ENCODE measurements around the gene NAT16. TPM values are rescaled to one million over a fixed set of nuclear protein-coding genes. Genes with fewer than 3 reads are reported as not detected.
"Not testable (repeated sequence)": the region's sequence is repeated elsewhere in the genome, so short reads cannot be mapped to it uniquely, and the experiment has no call there.

NAT16 gene
- total RNA-seq, 2 experiments from 2014 or later = not detected

DNA sequence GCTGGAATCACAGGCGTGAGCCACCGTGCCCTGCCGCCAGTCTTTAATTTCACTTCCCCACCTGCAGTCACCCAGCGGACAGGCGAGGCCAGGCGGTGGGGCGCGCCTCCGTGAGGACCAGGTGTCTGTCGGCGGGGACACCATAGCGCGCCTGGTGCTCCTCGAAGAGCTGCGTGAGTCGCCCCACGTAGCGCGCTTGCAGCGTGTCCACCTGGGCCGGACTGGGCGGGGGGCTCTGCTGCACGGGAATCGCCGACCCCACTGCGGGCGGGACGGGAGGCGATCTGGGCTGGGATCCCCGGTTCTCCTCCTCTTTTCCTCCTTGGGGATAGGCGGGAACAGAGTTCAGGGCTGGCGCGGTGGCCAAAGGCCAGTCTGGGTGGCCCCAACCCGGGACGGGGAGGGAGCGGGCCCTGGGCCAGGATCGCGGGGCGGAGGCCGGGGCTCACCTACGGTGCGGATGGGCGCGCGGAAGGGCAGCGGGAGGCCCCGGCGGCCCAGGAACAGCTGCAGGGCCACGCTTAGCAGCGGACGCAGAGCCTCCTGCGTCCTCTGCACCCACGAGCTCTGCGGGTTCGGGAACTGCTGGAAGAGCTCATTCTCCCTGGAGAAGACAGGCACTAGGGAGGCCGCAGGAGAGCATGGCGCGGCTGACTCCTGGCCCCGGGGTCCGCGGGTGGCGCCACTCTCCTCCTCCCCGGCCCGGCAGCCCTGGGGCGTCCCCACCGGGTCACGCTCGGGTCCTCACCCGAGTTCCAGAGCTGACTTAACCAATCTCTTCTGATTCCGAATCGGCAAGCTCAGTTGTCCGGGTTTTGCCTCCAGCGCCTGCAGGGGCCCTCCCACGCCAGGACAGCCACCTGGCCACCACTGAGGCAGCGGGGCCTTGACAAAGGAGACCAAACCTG lies 21.9 kb upstream of the NAT16 start:
- Mint-ChIP-seq H3K36me3 (peaks cover 6% of the 10 kb centered on the region), H3K9me3 (no peaks in the 10 kb centered on the region), H3K27me3 (peaks cover 18% of the 10 kb centered on the region), H3K4me3 (no peak overlapping the region), H3K27ac (no peak overlapping the region), H3K4me1 (ENCODE audit: low read depth) (peaks cover 10% of the 10 kb centered on the region)
- intact Hi-C loops (cut with micrococcal nuclease) = no loop called here
- ChIA-PET POLR2A (no interaction called here), CTCF (interaction anchor here (1.0 to 3.9 kb wide), 4 partner anchors 10 to 88 kb away, joined by 3 to 33 read pairs (median 4); partner anchors contain the start of genes PLOD3 and ZNHIT1)
- DNase-seq = no peak

DNA sequence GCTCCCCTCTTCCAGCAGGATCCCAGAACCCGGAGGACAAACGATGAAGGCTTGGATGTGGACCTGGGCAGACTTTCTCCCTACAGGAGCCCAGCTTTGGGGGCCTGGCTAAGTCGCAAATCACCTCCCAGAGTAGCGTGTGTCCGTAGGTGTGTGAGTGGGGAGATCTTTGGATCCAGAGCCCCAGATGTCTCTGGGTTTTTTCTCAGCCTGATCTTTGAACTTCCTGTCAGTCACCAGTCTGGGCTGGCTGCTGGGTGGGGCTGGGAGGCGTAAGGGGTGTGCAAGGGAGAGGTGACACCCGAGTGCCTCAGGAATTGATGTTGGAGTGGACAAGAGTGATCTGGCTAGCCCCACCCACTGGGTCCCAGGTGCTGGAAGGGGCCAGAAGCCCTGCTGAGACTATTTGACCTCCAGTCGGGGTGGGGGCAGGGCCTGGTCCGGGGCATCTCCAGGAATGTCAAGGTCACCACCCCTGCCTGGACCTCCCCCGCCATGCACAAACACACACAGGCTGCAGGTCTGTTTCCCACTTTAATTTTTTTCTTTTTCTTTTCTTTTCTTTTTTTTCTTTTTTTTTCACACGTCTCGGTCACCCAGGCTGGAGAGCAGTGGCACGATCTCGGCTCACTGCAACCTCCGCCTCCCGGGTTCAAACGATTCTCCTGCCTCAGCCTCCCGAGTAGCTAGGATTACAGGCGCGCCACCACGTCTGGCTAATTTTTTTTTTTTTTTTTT lies 20.9 kb upstream of the NAT16 start, which contains the start of gene MOGAT3:
MOGAT3 (minus strand) TSS at position 175 of the 738 bp plus-strand sequence. CDS start 182 bp downstream, outside the sequence.
- intact Hi-C loops (cut with micrococcal nuclease) = no loop called here
- POLR2A ChIA-PET = no interaction called here
- H3K9me3 Mint-ChIP-seq = no peaks in the 10 kb centered on the region

DNA sequence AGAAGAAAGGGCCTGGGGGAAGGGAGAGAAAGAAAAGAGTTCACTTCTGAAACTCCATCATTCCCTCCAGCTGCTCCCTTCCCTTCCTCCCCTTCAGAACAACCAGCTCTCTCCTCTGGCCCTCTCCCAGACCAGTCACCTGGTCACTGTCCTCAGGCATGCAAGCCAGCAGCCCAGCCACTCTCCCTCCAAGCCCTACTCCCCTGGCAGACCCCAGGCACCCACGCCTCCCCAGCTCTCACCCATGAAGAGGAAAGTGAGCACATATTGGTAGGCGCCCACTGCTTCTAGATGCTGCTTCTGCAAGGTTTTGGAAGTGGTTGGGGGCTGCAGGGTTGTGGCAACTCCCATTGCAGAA lies 20.4 kb upstream of the NAT16 start:
- H3K9me3 Mint-ChIP-seq = no peaks in the 10 kb centered on the region
- peaks cover 18% of the 10 kb centered on the region for H3K27me3 Mint-ChIP-seq
- H3K27ac Mint-ChIP-seq = no peak overlapping the region
- no peak for DNase-seq
- CTCF ChIA-PET = interaction anchor here (1.0 to 3.6 kb wide), 4 partner anchors 8 to 82 kb away, joined by 3 to 12 read pairs (median 8); no protein-coding TSS in a partner anchor
- POLR2A ChIA-PET = interaction anchor here (0.7 to 0.9 kb wide), 2 partner anchors 14 to 24 kb away, joined by 3 to 5 read pairs; no protein-coding TSS in a partner anchor
- intact Hi-C loops (cut with micrococcal nuclease) = no loop called here
- no peaks in the 10 kb centered on the region for H3K36me3 Mint-ChIP-seq
- peaks cover 10% of the 10 kb centered on the region for H3K4me1 Mint-ChIP-seq (ENCODE audit: low read depth)
- no peak overlapping the region for H3K4me3 Mint-ChIP-seq

More for the DNA sequence above, 20.9 kb upstream of the NAT16 start, which contains the start of gene MOGAT3:
- CTCF ChIA-PET = interaction anchor here (1.0 to 3.6 kb wide), 6 partner anchors 9 to 89 kb away, joined by 3 to 12 read pairs (median 6); no protein-coding TSS in a partner anchor
- peaks cover under 1% of the 10 kb centered on the region for H3K36me3 Mint-ChIP-seq
- DNase-seq = no peak
- no peak within 1 kb of the TSS for H3K4me3 Mint-ChIP-seq
- H3K4me1 Mint-ChIP-seq (ENCODE audit: low read depth) = peaks cover 10% of the 10 kb centered on the region
- no peak within 1 kb of the TSS for H3K27ac Mint-ChIP-seq
- H3K27me3 Mint-ChIP-seq = peaks cover 18% of the 10 kb centered on the region

DNA sequence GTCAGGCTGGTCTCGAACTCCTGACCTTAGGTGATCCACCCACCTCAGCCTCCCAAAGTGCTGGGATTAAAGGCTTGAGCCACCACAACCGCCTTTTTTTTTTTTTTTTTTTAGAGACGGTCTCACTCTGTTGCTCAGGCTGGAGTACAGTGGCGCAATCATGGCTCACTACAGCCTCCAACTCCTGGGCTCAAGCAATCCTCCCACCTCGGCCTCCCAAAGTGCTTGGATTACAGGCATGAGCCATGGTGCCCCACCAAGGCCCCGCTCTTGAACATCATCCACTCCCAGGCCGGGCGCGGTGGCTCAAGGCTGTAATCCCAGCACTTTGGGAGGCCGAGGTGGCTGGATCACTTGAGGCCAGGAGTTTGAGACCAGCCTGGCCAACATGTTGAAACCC lies 19.4 kb upstream of the NAT16 start:
- Mint-ChIP-seq H3K4me1 (ENCODE audit: low read depth) (peaks cover 10% of the 10 kb centered on the region), H3K27me3 (peaks cover 22% of the 10 kb centered on the region)
- CTCF ChIA-PET = interaction anchor here (3.6 kb wide), 1 partner anchor 55 kb away, joined by 12 read pairs; no protein-coding TSS in a partner anchor
- H3K4me3 Mint-ChIP-seq; H3K36me3 Mint-ChIP-seq; H3K27ac Mint-ChIP-seq; H3K9me3 Mint-ChIP-seq; intact Hi-C loops (cut with micrococcal nuclease); DNase-seq: not testable (repeated sequence)
- POLR2A ChIA-PET = interaction anchor here (0.9 kb wide), 1 partner anchor 13 kb away, joined by 3 read pairs; no protein-coding TSS in a partner anchor

DNA sequence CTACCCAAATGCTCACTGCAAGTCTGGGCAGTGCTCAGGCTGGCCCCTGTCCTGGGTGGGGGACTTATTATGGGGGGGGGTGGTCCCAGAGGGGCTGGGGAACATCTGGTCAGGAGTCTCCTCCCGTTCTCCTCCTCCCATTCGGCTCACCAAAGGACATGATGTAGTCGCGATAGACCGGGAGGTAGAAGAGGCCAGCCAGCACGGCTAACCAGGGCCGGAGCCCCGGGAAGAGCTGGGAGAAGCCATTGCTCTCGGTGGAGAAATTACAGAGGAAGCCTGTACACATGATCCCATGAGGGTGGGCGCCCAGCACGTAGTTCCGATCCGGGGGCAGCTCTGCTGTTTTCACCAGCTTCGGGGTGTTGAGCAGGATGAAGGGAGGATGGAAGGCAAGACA lies 18.4 kb upstream of the NAT16 start:
- no peak overlapping the region for H3K4me3 Mint-ChIP-seq
- no peaks in the 10 kb centered on the region for H3K9me3 Mint-ChIP-seq
- ChIA-PET CTCF (interaction anchor here (3.6 kb wide), 1 partner anchor 54 kb away, joined by 12 read pairs; no protein-coding TSS in a partner anchor), POLR2A (no interaction called here)
- H3K4me1 Mint-ChIP-seq (ENCODE audit: low read depth) = peaks cover 6% of the 10 kb centered on the region
- DNase-seq = no peak
- H3K27me3 Mint-ChIP-seq = peaks cover 20% of the 10 kb centered on the region
- H3K36me3 Mint-ChIP-seq = no peaks in the 10 kb centered on the region
- intact Hi-C loops (cut with micrococcal nuclease) = no loop called here
- H3K27ac Mint-ChIP-seq = no peak overlapping the region

DNA sequence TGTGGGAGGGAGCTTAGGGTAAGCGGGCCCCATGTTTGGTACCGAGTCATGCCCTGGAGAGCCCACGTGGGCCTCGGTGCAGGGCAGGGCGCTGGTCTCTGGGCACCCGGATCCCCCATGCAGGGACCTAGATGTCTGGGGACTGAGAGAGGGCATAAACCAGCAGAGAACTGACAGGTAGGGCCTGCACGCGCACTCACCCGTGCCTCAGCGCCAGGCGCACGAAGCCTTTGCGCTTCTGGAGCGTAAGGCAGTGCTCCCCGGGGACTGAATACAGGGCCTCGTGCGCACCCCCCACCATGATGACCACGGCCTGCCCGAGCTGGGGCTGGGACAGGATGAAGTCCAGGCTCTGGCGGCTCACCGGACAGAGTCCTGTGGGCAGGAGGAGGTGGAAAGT lies 17.9 kb upstream of the NAT16 start:
- Mint-ChIP-seq H3K27me3 (peaks cover 20% of the 10 kb centered on the region), H3K36me3 (no peaks in the 10 kb centered on the region), H3K9me3 (no peaks in the 10 kb centered on the region), H3K4me1 (ENCODE audit: low read depth) (peaks cover 6% of the 10 kb centered on the region), H3K27ac (no peak overlapping the region), H3K4me3 (no peak overlapping the region)
- ChIA-PET CTCF (interaction anchor here (3.6 kb wide), 1 partner anchor 54 kb away, joined by 12 read pairs; no protein-coding TSS in a partner anchor), POLR2A (no interaction called here)
- DNase-seq = no peak
- intact Hi-C loops (cut with micrococcal nuclease) = no loop called here

DNA sequence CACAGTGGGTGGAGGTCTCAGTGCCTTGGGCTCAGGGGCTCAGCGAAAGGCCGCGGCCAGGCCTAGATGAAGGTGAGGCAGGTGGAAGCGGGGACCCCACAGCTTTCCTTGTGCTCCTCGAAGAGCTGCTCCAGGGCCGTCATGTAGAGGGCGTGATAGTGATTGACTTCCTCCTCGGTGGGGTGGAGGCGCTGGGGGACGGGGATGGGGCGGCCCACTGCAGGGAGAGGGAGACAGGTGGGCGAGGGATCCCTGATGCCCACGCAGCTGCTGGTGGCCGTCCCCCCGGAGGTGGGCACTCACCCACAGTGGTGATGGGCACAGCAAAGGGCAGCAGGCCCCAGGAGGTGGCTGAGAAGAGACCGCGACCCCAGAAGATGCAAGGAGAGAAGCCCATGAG lies 15.8 kb upstream of the NAT16 start:
- intact Hi-C loops (cut with micrococcal nuclease) = no loop called here
- Mint-ChIP-seq H3K36me3 (no peaks in the 10 kb centered on the region), H3K4me1 (ENCODE audit: low read depth) (peaks cover under 1% of the 10 kb centered on the region), H3K9me3 (no peaks in the 10 kb centered on the region), H3K27me3 (peaks cover 10% of the 10 kb centered on the region), H3K4me3 (no peak overlapping the region), H3K27ac (no peak overlapping the region)
- DNase-seq = no peak
- ChIA-PET CTCF (interaction anchor here (1.1 to 9.8 kb wide), 2 partner anchors 52 to 87 kb away, joined by 4 to 297 read pairs; no protein-coding TSS in a partner anchor), POLR2A (interaction anchor here (0.6 kb wide), 1 partner anchor 122 kb away, joined by 3 read pairs; no protein-coding TSS in a partner anchor)

DNA sequence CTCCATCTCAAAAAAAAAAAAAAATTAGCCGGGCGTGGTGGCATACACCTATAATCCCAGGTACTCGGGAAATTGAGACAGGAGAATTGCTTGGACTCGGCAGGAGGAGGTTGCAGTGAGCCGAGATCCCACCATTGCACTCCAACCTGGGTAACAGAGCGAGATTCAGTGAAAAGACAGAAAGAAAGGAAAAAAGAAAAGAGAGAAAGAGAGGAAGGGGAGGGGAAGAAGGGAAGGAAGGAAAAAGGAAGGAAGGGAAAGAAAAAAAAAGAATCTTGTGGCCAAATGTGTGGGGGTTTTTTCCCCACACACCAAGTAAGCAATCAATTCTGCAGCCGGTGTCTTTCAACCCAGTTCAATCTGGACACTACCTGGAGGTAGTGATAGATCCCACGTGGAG lies 9.0 kb upstream of the NAT16 start:
- Mint-ChIP-seq H3K27ac (no peak overlapping the region), H3K4me3 (no peak overlapping the region), H3K36me3 (no peaks in the 10 kb centered on the region), H3K27me3 (peaks cover 6% of the 10 kb centered on the region), H3K4me1 (ENCODE audit: low read depth) (no peaks in the 10 kb centered on the region), H3K9me3 (no peaks in the 10 kb centered on the region)
- no peak for DNase-seq
- ChIA-PET POLR2A (no interaction called here), CTCF (interaction anchor here (9.8 kb wide), 1 partner anchor 45 kb away, joined by 297 read pairs; no protein-coding TSS in a partner anchor)
- intact Hi-C loops (cut with micrococcal nuclease) = no loop called here

DNA sequence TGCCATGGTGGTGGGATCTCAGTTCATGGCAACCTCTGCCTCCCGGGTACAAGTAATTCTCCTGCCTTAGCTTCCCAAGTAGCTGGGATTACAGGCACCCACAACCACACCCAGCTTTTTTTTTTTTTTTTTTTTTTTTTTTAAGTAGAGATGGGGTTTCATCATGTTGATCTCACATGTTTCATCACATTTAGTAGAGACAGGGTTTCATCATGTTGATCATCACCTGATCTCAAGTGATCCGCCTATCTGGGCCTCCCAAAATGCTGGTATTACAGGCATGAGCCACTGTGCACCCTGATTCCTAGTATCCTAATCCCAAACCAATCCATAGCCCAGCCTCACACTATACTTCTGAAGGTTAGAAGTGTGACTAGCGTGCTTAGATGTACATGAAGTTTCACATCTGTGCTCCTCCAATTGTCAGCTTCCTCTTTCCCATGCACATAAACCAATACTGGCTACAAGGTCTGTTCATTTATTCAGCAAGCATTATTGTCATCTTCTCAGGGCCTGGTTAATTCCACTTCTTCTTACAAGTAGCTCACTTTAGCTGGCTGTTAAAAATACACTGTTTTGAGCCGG lies 6.8 kb upstream of the NAT16 start:
- peaks cover 15% of the 10 kb centered on the region for H3K27me3 Mint-ChIP-seq
- intact Hi-C loops (cut with micrococcal nuclease) = no loop called here

DNA sequence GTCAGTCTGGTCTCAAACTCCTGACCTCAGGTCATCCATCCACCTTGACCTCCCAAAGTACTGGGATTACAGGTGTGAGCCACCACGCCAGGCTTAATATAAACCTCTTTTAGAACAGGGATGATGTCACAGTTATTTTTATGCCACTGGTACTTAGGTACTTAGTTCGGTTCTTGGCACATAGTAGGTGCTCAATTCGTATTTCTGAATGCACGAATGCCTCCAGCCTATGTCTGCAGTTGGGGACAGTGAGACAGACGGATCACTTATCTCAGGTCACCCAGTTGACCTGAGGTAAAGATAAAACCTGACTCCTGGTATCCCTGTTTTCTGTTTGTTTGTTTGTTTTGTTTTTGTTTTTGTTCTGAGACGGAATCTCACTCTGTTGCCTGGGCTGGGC lies 6.1 kb upstream of the NAT16 start:
- Mint-ChIP-seq H3K4me3 (no peak overlapping the region), H3K27ac (no peak overlapping the region), H3K9me3 (no peaks in the 10 kb centered on the region), H3K27me3 (peaks cover 16% of the 10 kb centered on the region), H3K4me1 (ENCODE audit: low read depth) (peaks cover 2% of the 10 kb centered on the region), H3K36me3 (no peaks in the 10 kb centered on the region)
- CTCF ChIA-PET = interaction anchor here (1.5 kb wide), 1 partner anchor 105 kb away, joined by 4 read pairs; no protein-coding TSS in a partner anchor
- no peak for DNase-seq
- intact Hi-C loops (cut with micrococcal nuclease) = no loop called here
- POLR2A ChIA-PET = interaction anchor here (0.6 kb wide), 1 partner anchor 43 kb away, joined by 3 read pairs; no protein-coding TSS in a partner anchor

More for the DNA sequence above, 6.8 kb upstream of the NAT16 start:
- no peak for DNase-seq
- H3K4me3 Mint-ChIP-seq = no peak overlapping the region
- no peaks in the 10 kb centered on the region for H3K9me3 Mint-ChIP-seq
- peaks cover 2% of the 10 kb centered on the region for H3K4me1 Mint-ChIP-seq (ENCODE audit: low read depth)
- POLR2A ChIA-PET = interaction anchor here (0.8 kb wide), 1 partner anchor 13 kb away, joined by 3 read pairs; no protein-coding TSS in a partner anchor
- no peaks in the 10 kb centered on the region for H3K36me3 Mint-ChIP-seq
- H3K27ac Mint-ChIP-seq = no peak overlapping the region
- CTCF ChIA-PET = interaction anchor here (1.2 to 1.5 kb wide), 2 partner anchors 43 to 104 kb away, joined by 4 read pairs; no protein-coding TSS in a partner anchor

DNA sequence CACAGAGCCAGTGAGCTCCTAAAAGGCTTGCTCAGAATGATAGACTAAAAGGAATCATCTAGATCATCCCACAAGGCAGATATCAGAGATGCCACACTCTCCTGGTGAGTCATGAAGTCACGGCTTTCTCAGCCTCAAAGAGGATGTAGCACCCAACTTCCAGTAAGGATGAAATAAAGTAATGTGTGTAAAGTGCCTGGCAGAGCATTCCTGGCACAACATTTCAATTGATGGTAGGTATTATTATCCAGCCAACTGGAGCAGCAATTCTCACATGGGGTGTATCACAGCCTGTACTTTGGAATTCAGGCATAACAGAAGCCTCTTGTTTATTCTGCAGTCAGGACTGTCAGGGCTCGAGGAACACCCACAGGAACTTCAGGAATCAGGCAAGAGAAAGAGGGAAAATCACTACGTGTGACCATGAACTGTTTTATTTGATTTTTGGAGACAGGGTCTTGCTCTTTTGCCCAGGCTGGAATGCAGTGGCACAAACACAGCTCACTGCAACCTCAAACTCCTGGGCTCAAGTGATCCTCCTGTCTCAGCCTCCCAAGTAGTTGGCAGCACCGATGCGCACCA lies 5.3 kb upstream of the NAT16 start:
- Mint-ChIP-seq H3K4me3 (no peak overlapping the region), H3K27ac (no peak overlapping the region), H3K4me1 (ENCODE audit: low read depth) (peaks cover 5% of the 10 kb centered on the region), H3K9me3 (no peaks in the 10 kb centered on the region), H3K36me3 (no peaks in the 10 kb centered on the region), H3K27me3 (peaks cover 22% of the 10 kb centered on the region)
- ChIA-PET POLR2A (interaction anchor here (0.6 kb wide), 1 partner anchor 42 kb away, joined by 3 read pairs; no protein-coding TSS in a partner anchor), CTCF (interaction anchor here (1.5 to 1.6 kb wide), 2 partner anchors 42 to 106 kb away, joined by 4 to 8 read pairs; no protein-coding TSS in a partner anchor)
- intact Hi-C loops (cut with micrococcal nuclease) = no loop called here
- DNase-seq = no peak

Data from activated CD4-positive, alpha-beta memory T cell treated with anti-CD3 and anti-CD28 coated beads for 36 hours (primary cell).